ENCODE results near the gene ALOX5.

GRCh38 chr10:45450866-45451265 lies 76.8 kb downstream of the ALOX5 start:
- TF ChIP-seq, protein P1, sequence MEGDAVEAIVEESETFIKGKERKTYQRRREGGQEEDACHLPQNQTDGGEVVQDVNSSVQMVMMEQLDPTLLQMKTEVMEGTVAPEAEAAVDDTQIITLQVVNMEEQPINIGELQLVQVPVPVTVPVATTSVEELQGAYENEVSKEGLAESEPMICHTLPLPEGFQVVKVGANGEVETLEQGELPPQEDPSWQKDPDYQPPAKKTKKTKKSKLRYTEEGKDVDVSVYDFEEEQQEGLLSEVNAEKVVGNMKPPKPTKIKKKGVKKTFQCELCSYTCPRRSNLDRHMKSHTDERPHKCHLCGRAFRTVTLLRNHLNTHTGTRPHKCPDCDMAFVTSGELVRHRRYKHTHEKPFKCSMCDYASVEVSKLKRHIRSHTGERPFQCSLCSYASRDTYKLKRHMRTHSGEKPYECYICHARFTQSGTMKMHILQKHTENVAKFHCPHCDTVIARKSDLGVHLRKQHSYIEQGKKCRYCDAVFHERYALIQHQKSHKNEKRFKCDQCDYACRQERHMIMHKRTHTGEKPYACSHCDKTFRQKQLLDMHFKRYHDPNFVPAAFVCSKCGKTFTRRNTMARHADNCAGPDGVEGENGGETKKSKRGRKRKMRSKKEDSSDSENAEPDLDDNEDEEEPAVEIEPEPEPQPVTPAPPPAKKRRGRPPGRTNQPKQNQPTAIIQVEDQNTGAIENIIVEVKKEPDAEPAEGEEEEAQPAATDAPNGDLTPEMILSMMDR (conservative IDR thresholded peaks at IDR 0.05; ENCODE audit: low read depth, low read length) = no peak
- TF ChIP-seq EZH2 (IDR thresholded peaks at IDR 0.05; ENCODE audit: borderline replicate concordance, low read depth, low read length, poor library complexity, severe bottlenecking) = no peak
